ENCODE measurements around the gene DNAJC27.
A peak's percentile ranks its signal among the peaks of the same experiment; 100 is the strongest.

The DNAJC27 gene

DNA sequence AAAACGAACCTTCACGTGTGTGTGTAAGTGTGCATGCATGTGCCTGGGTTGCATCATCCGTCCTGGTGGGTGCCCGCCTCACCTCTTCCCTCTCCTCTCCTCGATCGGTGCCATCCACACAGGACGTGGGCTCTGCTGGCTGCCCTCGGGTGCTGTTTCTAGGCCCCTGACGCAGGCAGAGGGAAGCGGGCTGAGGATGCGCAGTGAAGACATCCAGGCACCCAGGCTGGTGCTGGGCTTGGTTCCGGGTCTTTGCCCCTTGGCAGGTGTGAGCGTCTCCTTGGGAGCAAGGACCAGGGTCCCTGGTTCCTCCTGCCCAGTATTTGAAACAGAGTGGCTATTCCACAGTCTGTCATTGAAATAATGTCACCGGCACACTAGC lies 45.5 kb downstream of the DNAJC27 start:
- no peak for DNase-seq (ENCODE audit: low read depth in 2 of 2)

DNA sequence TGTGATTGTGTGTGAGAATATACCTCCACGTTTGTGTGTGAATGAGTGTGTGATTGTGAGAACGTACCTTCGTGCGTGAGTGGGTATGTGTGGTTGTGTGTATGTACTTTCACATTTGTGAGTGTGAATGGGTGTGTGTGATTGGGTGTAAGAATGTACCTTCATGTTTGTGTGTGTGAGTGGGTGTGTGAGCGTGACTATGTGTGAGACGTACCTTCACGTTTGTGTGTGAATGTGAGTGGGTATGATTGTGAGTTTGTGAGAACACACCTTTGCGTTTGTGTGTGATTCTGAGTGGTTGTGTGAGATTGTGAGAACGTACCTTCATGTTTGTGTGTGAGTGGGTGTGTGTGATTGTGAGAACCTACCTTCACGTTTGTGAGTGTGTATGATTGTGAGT lies 45.9 kb downstream of the DNAJC27 start:
- DNase-seq (ENCODE audit: low read depth in 2 of 2): no peak

DNA sequence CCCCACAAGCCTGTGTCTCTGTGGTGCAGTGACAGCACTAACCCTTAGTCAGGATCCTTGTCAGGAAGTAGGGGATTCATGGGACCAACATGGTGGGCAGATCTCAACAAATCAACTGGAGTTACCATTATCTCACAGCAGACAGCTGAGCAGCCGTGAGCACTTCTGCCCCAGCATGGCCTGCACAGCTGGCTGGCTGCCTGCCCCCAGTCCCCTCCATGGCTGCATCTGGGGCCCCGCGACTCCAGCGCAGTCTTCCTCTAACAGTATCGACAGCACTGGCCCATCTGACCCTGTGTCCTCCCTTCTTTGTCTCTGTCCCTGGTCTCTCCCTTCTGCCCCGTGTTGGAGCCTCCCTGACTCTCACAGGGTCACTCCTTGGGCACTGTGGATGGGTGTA lies 47.0 kb downstream of the DNAJC27 start:
- DNase-seq (ENCODE audit: low read depth in 2 of 2): no peak

DNA sequence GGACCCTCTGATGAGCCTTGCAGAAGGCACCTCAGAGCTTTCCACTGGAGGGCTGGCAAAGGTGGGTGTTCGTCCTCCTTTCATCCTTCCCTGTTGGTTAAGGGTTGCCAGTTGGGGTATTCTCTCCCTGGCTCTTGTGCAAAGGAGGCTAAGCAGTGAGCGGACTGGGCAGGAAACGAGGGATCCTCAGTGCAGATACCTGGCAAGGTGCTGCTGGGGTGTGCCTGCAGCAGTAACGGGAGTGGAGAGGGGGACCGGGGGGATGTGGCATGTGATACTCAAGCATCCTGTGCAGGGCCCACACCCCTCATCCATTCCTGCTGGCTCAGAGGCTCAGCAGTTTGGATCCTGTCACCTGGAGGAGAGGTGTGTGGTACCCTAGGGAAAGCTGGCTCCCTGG lies 47.5 kb downstream of the DNAJC27 start:
- no peak for DNase-seq (ENCODE audit: low read depth in 2 of 2)

DNA sequence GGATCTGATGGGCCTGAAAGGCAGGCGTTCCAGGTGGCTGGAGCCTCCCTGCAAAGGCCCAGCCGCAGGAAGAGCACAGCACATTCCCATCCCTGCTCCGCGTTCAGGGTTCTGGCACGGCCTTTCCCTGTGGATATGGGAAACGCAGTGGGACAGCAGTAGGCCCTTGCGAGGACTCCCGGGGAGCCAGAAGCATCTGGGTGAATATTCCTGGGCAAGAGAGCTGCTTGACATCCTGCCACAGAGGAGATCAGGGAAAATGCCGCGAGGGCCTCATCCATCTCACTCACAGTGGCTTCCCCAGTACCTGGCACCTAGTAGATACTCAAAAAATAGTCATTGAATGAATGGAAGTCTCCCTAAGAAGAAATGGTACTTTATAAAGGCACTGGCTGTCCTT lies 48.6 kb downstream of the DNAJC27 start:
- DNase-seq (ENCODE audit: low read depth in 2 of 2): no peak

DNA sequence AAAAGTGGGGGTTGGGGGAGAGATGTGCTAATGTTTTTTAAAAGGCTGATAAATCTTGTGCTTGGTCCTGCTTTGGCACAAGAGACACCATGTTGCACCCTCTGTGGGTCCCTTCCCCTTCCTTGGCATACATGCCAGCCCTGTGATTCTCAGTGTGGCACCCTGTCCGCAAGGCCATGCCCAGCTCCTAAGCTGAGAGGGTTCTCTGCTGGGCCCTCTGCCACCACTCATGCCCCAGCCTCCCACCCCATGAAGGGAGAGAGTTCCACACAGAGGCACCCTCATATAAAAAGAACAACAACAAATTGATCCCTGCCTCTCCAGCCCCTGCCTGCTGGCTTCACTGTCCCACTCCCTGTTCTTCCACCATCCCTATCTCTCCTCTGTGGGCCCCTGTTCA lies 49.2 kb downstream of the DNAJC27 start:
- DNase-seq (ENCODE audit: low read depth in 2 of 2): no peak

DNA sequence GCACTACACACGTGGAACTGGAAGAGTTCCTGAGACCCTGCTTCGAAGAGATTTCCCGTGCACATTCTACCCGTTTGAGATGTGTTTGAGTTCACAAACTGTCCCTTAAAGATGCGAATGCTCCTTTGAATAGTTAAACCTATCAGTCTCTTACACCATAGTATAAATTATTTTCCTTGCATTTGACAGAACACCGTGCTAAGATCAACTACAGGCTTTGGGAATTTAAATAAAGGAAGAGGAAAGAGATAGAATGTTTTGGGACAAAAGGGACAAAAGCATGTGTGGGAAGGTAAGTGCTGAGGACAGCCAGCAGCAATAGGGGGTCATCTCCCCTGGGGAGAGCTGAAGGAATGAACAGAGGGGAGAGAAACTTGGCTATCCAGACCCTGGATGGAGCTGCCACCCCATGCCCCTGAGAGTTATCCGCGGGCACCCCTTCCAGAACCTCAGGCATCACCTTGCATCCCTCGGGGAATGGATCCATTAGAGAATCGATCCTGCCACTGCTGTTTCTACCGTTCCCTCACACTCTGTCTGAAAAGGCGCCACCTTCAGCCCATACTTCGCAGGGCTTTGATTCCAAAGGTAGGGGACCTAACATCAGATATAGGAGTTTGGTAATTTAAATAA lies 50.8 kb downstream of the DNAJC27 start:
- no peak for DNase-seq (ENCODE audit: low read depth in 2 of 2)

DNA sequence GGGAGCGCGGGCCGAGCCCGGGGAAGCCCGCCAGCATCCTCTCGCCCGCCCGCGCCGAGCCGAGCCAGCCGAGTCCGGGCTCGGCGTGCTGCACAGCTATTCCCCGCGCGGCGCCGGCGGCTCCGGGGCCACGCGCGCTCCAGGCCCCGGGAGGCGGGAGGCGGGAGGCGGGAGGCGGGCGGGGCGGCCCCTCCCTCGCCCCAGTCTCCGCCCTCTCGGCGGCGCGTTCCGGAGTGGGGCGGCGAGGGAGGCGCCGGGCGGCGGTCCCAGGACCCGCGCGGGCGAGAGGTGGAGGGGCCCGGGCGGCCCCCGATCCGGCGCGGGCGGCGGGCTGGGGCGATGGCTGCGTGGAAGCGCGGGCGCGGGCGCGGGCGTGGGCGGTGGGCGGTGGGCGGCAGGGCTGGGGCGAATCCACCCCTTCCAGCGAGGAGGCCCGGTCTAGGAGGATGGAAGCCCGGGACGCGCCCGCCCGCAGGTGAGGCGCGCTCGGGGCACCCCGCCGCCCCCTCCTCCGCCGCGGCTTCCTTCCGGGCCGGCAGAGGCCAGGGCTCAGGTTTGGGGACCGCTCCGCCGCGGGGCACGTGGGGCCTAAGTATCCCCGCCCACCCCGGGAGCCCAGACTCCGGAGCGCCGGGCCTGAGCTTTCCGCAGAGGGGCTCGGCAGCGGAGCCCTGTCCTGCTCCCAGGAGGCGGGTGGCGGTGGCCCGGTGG lies 51.5 kb downstream of the DNAJC27 start, which contains the start of gene ADCY3:
TSS of gene ADCY3 (minus strand) at position 140 of the 711 bp plus-strand sequence. CDS start 1,250 bp downstream, outside the sequence.
- peak in 1 of 2 donors; percentile 28 for DNase-seq (ENCODE audit: low read depth in 2 of 2)

DNA sequence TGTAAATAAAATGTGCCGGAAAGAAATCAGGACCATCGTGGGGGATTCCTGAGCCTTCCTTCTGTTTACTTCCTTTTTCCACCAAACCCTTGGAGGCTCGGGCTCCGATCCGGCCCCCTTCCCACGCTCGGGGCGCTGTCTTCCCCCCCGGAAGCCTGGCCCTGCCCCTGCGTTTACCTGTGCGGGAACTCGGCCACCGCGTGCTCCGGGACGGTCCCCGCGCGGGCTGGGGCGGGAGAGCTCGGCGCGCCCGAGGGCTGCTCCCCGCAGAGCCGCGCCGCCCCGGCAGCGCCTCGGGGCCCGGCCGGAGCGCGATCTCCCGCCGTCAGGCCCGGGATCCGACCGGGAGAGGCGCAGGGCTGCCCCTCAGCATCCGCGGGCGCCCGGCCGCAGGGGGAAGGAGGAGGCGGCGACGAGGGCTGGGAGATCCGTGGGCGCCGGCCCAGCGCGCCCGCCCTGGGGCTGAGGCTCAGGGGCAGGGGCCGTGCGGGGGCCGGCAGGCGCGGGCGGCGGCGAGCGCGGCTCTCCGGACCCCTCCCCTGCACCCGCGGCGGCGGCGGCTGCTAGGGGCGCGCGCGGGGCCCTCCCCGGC lies 52.2 kb downstream of the DNAJC27 start:
- DNase-seq (ENCODE audit: low read depth in 2 of 2): no peak

DNA sequence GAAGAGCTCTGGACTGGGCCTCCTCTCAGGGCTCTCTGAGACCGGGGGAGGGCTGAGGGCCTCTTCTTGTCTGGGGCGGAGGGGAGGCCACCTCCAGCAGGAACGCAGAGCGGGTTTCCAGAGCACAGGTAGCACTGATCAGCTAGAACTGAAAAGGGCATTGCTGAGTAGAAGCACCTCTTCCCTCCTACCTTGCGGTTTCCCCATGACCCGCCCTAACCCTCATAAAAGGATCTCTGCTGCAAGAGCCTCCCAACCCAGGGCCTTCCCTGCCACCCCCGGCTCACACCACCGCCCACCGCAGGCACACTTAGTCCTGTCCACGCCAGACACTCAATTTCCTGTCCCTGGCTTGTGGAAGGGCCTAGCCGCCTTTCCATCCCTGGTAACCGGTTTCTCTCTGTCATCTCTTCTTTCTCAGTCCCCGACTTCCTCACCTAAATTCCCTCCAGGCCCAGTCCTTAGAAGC lies 52.7 kb downstream of the DNAJC27 start:
- DNase-seq (ENCODE audit: low read depth in 2 of 2): peak in 1 of 2 donors; percentile 38

DNA sequence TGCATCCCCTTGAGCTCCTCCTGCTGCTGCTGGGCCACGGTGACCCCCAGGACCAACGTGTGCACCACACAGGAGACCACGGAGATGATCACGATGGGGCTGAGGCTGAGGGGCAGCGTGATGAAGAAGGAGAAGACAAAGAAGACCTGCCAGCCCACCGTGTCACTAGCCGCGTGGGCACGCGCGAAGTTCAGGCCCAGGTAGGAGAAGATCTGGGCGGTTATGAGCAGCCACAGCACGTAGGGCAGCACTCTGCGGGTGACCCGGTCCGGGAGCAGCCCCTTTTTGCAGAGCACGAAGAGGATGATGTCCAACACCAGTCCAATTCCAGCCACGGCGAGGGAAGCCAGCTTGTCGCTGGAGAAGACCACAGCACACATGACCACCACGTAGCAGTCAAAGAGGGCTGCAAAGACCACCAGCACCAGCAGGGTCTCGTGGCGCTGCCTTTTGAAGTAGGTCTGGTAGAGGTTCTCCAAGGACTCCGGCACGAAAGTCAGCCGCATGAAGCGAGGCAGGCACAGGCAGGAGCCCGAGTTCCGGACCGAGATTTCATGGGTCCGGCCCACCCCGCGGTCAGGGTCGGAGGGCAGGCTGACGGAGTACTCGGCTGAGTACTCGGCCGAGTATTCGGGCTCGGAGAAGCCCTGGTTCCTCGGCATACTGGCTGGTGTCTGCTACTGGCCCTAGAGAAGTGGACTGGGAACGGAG lies 53.3 kb downstream of the DNAJC27 start:
- DNase-seq (ENCODE audit: low read depth in 2 of 2): no peak

DNA sequence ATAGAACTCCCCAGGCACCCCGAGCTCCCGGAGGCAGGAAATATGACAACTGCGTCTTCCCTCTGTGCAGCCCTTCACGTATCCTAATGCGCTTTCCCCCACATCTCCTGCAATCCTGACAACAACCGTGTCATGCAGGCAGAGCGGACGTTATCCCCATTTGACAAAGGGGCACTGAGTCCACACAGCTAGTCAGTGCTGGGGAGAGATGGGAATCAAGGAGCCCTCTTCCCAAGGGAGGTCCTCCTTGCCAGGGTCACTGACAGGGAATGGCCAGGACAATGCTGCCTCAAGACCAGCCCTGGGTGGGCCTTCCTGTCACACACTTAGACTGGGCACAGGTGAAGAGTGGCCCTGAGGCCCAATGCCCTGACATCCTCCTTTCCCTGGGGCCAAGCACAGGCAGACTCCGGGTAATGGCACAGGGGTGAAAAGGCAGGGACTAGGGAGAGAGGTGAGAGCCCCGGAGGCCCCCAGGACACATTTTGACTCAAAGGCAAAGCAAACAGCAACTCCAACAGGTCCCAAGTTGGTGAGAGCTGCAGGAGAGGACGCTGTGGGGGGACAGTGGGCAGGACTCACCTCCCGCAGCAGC lies 53.9 kb downstream of the DNAJC27 start:
- no peak for DNase-seq (ENCODE audit: low read depth in 2 of 2)

DNA sequence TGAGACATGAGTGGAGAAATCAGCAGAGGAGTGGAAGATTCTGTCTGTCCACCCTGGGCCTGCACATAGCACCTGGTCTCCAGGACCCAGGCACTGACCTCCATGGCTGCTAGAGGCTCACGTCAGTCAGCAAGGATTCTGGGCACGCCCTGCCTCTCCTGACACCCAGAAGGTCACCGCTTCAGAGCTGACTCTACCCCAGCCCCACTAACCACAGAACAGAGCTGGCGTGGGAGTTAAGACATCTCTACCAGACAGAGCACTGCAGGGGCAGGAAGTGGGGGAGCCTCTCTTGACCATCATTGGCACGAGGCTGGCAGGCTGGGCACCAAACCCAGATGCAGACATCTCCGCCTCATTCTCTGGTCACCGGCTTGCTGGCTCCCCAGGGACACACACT lies 54.7 kb downstream of the DNAJC27 start:
- no peak for DNase-seq (ENCODE audit: low read depth in 2 of 2)

DNA sequence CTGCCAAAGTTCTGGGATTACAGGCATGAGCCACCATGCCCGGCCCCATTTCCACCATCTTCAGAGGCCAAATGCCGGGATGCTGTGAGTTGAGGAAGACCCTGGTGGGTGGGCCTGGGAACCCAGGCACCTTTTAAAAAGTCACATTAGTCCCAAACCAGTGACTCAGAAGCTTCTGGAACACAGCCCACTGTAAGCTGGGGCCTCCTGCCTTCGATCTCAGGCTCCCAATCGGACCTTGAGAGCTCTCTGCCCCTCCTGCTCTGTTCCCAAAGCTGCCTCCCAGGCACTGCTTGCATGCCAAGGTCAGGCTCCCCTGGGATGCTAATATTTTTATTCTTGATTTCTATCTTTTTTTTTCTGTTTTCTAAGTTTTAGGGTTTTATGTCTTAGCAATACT lies 56.0 kb downstream of the DNAJC27 start:
- no peak for DNase-seq (ENCODE audit: low read depth in 2 of 2)

DNA sequence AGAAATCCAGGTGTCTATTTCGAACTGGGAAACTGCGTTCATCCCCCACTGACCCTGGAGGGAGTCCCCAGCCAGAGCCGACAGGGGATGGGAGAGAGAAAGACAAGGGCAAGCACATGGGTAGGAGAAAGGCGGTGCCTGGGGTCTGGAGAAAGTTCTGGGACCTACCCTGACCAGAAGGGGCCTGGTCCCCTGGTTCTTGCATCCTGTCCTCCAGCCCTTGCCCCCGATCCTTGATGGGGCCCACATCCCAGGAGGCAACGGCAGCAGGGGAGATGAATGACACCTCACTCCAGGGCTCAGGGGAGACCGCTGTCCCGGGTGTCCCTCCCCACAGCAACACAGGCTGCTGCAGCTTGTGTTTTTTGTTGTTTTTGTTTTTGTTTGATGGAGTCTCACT lies 56.6 kb downstream of the DNAJC27 start:
- DNase-seq (ENCODE audit: low read depth in 2 of 2): no peak

DNA sequence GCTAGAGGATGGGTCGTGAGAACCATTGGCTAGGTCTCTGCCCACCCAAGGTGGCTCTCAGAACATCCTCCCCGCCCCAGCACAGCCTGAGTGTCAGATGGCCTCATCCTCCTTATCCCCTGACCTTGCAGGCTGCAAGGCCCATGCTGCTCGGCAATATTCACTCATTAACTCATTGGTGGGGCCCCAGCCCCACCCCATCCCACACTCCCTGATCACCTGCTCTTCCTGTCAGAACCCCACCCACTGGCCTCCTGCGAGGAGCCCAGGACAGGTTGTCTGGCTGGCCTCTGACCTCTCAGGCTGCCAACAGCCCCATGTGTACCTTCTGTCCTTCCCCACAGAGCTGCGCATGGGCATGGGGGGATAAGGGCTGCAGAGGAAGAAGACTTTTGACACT lies 57.0 kb downstream of the DNAJC27 start:
- DNase-seq (ENCODE audit: low read depth in 2 of 2): no peak

DNA sequence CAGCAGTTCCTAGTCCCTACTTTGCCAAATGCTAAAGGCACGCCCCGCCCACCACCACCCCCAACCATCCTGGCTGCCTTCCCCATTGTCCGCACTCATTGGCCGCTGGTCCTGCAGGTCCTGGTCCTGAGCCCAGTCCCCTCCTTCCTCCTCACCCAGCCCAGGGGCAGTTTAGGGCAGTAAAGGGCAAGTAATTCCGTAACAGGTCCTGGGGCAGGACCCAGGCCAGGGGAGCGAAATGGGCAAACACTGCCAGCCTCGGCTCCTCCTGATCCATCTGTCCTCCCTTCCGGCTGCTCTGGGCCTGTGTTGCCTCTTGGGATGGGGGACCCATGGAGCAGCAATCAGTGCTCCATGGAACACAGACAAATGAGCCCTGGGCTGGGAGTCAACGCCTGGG lies 57.8 kb downstream of the DNAJC27 start:
- DNase-seq (ENCODE audit: low read depth in 2 of 2): no peak

DNA sequence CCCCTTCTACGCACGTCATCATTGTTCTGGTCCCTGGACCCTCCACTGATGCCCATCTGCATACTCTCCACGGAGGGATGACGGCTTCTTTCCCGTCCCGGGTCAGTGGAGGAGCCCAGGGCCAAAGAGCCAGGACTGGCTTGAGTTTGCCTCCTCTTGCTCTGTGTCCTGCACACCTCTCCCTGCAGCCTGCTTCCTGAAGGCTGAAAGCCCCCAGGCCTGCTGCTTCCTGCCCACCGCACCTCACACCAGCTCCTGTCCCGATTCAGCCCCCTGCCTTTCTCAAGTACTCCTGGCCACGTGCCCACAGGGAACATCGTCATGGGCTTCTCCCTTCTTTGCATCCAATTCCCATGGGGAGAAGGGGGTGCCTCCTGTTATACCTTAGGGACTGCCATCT lies 58.8 kb downstream of the DNAJC27 start:
- DNase-seq (ENCODE audit: low read depth in 2 of 2): no peak

DNA sequence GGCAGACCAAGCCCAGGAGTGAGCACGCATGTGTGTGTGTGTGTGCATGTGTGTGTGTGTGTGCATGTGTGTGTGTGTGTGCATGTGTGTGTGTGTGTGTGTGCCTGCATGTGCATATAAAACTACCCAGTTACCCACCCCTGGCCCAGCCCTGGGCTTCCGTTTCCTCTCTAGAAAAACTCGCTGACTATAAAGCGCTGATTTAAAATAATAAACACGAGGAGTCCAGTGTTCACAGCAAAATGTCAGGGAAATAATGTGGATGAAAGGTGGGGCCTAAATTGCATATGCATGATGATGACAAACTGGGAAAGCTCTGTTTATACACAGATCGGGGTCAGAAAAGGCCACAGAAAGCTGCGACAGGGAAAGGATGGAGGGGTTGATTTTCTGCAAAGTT lies 59.2 kb downstream of the DNAJC27 start:
- no peak for DNase-seq (ENCODE audit: low read depth in 2 of 2)

DNA sequence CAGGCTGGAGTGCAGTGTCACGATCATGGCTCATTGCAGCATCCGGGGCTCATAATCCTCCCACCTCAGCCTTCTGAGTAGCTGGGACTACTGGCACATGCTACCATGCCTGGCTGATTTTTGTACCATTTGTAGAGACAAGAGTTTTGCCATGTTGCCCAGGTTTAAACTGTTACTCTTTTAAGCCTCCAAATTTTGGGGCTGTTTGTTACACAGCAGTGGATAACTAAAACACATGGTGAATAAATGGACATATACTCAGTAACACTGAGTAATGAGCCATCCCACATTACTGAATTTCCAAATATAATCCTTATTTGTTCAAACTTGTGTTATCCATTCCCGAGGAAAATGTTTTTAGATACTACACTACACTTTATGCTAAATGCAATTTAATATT lies 61.5 kb downstream of the DNAJC27 start:
- DNase-seq (ENCODE audit: low read depth in 2 of 2): no peak

DNA sequence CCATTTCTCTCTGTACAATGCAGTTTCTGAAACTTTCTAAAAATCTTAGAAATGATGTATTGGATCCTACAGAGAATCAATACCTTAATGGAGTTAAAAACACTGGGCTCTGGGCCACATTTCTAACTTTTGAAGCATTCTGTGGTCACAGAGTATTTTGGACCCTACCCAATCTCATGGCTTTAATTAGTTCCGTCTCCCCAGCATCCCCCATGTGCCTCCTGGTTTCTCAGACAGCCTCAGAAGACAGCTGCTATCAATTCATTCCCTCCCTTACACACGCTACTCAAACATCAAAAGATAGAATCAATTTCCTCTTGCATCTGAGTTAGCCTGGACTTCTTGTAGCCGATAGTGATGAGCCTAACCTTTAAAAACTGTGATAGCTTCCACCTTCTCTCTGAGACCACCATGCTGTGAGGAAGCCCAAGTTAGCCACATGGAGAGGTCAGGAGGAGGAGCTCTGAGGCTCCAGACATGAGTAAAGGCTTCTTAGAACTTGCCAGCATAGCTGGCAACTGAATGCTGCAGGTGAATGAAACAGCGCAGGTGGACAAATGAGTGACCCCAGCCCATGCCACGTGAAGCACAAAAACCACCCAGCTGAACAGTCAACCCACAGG lies 62.1 kb downstream of the DNAJC27 start:
- no peak for DNase-seq (ENCODE audit: low read depth in 2 of 2)

DNA sequence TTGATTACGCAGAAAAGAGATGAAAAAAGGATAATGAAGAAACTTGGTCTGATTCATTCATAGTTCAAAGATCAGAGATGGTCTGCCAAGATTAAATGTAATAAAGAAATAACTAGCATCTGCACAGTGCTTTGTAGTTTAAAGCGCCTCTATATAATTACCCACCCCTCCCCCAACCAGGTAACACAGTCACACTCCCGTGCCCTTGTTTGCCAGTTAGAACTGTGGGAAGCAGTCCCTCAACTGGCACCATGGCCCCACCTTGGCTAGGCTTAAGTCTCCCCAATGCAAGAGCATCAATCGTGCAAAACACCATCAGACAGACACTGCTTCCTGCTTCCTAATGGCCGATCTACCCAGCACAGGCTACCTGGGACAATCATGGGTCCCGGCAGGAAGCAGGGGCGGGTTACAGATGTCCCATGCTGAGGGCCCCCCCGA lies 63.3 kb downstream of the DNAJC27 start:
- DNase-seq (ENCODE audit: low read depth in 2 of 2): no peak
